SK-N-SH (cell line): ENCODE data around the gene BRS3.

Experiments
- EZH2phosphoT487 ChIP-seq: fragments of 200-600 bp; sonication (generic); IDR thresholded peaks from 2 replicates; pipeline ENCODE4 v1.6.1; 2017; ENCODE audit warnings: low read depth, mixed run types, mild to moderate bottlenecking, antibody characterized with exemption, moderate library complexity, borderline replicate concordance
- FOXM1 ChIP-seq: IDR thresholded peaks from 2 replicates; pipeline ENCODE4 v1.4.0; 2012; ENCODE audit warnings: low read depth, mild to moderate bottlenecking
- POLR2AphosphoS5 ChIP-seq: IDR thresholded peaks from 2 replicates; pipeline ENCODE4 v1.6.1; 2012; ENCODE audit warnings: low read depth, low read length
- TF ChIP-seq, protein P1 (sequence below): IDR thresholded peaks from 2 replicates; pipeline ENCODE4 v1.6.1; 2012; ENCODE audit warnings: mild to moderate bottlenecking, low read depth, low read length, moderate library complexity
- TF ChIP-seq, protein P2 (sequence below): fragments of 200-600 bp; sonication (generic); IDR thresholded peaks from 2 replicates; pipeline ENCODE4 v1.6.1; 2017; ENCODE audit warnings: antibody characterized with exemption, mild to moderate bottlenecking, moderate library complexity

DNA sequence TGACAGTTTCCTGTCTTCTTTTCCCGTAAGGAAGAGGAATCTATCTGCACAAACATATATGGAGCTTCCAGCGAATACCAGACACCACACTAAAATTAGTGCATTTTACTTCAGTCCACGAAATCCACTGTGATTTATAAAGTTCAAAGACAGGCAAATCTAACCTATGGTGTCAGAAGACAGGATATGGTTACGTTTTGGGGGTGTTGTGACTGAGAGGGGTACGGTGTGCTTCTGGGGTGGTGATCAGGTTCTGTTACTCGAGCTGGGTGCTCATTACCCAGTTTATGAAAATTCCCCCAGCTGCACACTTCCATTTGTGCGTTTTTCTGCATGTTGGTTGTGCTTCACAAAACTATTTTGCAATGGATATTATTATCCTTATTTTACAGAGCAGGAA is 54.5 kb downstream of the BRS3 start:
- TF ChIP-seq FOXM1 (no peak), POLR2AphosphoS5 (no peak), EZH2phosphoT487 (no peak)
- TF ChIP-seq, protein P1, sequence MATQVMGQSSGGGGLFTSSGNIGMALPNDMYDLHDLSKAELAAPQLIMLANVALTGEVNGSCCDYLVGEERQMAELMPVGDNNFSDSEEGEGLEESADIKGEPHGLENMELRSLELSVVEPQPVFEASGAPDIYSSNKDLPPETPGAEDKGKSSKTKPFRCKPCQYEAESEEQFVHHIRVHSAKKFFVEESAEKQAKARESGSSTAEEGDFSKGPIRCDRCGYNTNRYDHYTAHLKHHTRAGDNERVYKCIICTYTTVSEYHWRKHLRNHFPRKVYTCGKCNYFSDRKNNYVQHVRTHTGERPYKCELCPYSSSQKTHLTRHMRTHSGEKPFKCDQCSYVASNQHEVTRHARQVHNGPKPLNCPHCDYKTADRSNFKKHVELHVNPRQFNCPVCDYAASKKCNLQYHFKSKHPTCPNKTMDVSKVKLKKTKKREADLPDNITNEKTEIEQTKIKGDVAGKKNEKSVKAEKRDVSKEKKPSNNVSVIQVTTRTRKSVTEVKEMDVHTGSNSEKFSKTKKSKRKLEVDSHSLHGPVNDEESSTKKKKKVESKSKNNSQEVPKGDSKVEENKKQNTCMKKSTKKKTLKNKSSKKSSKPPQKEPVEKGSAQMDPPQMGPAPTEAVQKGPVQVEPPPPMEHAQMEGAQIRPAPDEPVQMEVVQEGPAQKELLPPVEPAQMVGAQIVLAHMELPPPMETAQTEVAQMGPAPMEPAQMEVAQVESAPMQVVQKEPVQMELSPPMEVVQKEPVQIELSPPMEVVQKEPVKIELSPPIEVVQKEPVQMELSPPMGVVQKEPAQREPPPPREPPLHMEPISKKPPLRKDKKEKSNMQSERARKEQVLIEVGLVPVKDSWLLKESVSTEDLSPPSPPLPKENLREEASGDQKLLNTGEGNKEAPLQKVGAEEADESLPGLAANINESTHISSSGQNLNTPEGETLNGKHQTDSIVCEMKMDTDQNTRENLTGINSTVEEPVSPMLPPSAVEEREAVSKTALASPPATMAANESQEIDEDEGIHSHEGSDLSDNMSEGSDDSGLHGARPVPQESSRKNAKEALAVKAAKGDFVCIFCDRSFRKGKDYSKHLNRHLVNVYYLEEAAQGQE, result no peak
- TF ChIP-seq, protein P2, sequence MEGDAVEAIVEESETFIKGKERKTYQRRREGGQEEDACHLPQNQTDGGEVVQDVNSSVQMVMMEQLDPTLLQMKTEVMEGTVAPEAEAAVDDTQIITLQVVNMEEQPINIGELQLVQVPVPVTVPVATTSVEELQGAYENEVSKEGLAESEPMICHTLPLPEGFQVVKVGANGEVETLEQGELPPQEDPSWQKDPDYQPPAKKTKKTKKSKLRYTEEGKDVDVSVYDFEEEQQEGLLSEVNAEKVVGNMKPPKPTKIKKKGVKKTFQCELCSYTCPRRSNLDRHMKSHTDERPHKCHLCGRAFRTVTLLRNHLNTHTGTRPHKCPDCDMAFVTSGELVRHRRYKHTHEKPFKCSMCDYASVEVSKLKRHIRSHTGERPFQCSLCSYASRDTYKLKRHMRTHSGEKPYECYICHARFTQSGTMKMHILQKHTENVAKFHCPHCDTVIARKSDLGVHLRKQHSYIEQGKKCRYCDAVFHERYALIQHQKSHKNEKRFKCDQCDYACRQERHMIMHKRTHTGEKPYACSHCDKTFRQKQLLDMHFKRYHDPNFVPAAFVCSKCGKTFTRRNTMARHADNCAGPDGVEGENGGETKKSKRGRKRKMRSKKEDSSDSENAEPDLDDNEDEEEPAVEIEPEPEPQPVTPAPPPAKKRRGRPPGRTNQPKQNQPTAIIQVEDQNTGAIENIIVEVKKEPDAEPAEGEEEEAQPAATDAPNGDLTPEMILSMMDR, result no peak
